ENCODE measurements around the gene CDH2.

The CDH2 gene

GRCh38 chr18:28127763-28128658, 48.9 kb downstream of the CDH2 start:
- no peak for DNase-seq (ENCODE audit: low read depth, low spot score)

DNA sequence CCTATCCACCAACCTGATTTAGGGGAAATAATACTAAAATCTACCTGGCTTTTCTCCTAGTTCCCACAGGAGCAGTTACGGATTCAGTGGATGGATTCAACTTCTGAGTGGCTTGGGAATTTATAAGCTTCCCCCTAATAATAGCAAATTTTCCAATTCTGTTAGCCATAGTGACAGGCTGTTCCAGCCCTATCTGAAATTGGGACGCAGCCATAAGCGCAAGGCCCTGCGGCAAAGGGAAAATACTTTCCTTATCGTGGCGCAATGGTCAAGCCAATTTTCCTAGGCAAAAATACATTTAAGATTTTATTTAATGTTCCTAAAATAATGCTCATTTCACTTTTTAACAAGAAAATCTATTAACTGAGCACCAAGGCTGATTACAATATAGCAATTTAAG, 49.7 kb downstream of the CDH2 start:
- DNase-seq (ENCODE audit: low read depth, low spot score) = no peak

DNA sequence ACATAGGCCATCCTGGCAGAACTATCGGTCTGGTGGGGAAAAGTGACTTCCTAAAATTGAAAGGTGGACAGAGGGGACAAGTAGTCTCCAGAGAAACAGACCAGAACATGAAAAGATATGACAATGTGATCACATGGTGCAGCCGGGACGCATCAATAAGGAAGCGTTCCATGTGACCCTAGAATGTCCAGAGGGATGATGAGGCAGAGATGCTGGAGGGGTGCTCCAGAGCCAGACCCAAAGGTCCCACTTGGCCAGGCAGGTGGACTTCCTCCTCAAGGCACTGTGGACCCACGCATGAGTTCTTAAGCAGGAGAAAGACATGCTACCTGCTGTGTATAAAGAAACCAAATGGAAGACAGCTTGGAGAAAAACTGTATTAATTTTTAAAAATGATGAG, 50.2 kb downstream of the CDH2 start:
- DNase-seq (ENCODE audit: low read depth, low spot score) = no peak

DNA sequence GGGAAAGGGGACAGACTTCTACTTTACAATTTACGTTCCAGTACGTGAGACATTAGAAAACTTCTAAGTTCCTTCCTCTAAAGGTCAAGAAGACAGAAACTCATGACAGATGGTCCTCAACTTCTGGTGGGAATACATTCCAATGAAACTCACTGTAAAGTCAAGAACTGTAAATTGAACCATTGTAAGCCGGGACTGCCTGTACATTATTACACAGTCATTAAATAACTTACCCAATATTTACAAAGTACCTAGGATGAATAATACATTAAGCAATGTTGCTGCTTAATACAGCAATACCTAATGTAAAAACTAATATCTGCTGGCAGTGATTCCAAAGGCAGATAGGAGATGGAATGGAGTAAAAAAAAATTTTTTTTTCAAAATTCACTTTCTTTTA, 51.9 kb downstream of the CDH2 start:
- no peak for DNase-seq (ENCODE audit: low read depth, low spot score)

- DNase-seq (ENCODE audit: low read depth, low spot score) = no peak
These were observed 52.5 kb downstream of the CDH2 start for GRCh38 chr18:28124131-28125029.

- DNase-seq (ENCODE audit: low read depth, low spot score) = no peak
These were observed 53.4 kb downstream of the CDH2 start for GRCh38 chr18:28123401-28124030.

- DNase-seq (ENCODE audit: low read depth, low spot score) = peak; percentile 36
These were observed 56.0 kb downstream of the CDH2 start for GRCh38 chr18:28120828-28121515.

DNA sequence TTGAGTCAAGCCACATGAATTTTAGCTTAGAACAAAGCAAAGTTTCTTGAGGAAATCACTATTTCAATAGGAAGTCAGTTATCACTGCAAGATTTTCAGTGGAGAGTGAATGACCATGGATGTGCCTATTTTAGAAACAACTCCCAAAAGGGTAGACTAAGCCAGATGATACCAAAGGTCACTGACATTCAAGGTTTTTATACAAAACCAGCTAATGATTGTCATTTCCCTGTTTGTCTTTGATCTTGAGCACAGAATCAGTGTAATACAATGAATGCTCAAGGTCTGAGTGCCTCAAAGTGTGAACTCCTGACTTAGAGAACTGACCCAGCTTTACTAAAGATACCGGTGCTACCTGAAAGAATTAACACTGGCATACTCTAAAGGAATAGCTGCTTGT, 60.5 kb downstream of the CDH2 start:
- no peak for DNase-seq (ENCODE audit: low read depth, low spot score)

- peak; percentile 46 for DNase-seq (ENCODE audit: low read depth, low spot score)
These were observed 61.8 kb downstream of the CDH2 start for GRCh38 chr18:28115149-28115550.

DNA sequence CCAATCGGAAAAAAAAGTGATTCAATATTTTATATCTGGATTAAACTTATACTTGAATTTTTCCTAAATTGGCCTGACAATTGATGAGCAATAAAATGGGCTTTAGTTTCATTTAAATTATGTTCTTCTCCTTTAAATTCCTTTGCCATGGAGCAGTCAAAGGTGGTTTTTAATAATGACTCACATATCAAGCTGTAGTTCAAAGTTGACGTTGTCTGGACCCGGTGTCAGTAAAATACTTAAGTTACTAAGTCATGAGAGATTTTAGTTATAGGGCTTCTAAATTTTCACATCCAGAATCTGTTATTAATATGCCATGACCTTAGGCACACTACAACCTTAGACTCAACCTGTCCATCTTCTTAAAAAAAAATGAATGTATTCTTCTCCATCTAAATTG, 62.5 kb downstream of the CDH2 start:
- no peak for DNase-seq (ENCODE audit: low read depth, low spot score)

DNA sequence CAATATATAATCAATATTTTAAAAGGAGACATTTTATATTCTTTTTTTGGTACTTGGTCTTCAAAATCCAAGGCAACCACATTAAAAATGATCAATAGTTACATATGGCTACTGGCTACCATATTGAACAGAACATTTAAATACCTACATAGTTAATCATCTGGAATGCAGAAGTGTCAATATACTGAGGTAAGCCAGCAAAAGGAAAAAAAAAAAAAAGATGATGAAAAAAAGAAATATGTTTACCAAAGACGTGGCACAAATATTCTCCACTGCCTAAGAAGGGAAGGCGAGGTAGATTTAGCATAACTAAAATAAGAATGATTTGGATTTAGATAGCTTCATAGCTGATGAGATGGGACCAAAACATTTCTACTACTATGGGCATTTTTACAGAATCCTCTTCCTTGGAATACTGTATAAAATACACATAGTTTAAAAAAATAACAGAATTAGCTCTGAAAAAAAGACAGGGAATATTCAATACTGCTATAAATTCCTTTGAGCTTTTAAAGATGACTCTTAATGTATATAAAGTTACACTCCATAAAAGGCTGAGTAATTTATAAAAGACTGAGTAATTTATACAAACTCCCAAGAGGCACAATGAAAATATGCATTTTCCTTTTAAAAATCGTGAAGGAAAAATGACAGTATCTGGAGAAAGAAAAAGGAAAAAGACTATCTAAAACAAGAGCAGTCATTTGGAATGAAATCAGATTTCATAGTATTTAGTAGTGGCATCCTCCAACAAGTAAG, 63.5 kb downstream of the CDH2 start:
- DNase-seq (ENCODE audit: low read depth, low spot score) = no peak

DNA sequence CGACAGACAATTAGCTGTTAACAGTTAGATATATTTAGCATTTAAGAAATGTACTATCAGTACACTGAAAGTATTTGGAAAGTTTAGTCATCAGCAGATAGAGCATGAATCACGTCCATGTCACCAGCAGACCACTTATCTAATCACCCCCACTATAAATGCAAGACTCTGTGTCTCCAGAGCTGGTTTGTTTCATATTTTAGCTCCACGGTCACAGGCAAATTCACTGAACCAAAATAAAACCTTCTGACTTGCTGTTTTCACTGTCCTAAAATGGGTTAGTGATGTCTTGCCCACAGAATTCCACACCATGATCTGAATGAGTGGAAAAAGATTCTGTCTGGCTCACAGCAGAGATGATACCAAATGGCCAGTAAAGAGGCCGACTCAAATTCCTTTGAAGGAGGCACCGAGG, 64.9 kb downstream of the CDH2 start:
- DNase-seq (ENCODE audit: low read depth, low spot score) = no peak

- no peak for DNase-seq (ENCODE audit: low read depth, low spot score)
These were observed 66.0 kb downstream of the CDH2 start for GRCh38 chr18:28110924-28111323.

GRCh38 chr18:28109781-28110560, 67.0 kb downstream of the CDH2 start:
- DNase-seq (ENCODE audit: low read depth, low spot score) = no peak

DNA sequence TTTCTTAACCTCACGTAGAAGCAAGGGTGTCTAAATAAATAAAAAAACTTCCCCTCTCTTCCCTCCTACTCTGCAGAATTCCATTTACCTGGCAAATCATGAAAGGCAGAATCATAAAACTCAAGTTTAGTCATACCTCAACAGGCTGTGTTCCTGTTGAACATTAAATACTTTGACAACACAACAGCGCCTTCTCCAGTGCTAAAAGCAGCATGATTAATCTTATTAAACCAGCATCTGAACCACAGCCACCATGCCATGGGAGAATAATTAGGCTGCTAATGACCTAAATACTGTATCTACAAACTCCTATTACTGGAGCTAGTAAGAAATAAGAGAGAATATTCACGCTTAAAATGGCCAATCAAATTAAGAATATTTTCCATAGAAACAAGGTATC, 68.1 kb downstream of the CDH2 start:
- no peak for DNase-seq (ENCODE audit: low read depth, low spot score)

DNA sequence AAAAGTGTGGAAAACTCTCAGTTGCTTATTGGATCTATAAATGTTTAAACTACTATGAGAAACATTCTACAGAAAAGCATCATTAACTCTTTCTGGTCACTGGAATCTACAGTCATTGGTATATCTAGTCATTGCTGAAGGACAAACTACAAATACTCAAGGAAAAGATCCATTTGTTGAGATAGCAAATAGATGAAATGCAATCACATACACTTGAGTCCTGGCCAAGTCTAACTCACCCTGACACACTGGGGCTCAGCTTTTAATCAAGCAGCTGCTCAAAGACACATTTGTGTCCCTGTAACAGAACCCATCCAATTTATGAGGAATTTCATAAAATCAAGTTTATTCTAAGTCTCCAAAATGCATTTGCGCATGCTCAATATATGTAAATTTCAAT, 68.7 kb downstream of the CDH2 start:
- no peak for DNase-seq (ENCODE audit: low read depth, low spot score)

GRCh38 chr18:28099237-28099636, 77.7 kb downstream of the CDH2 start:
- no peak for DNase-seq (ENCODE audit: low read depth, low spot score)

GRCh38 chr18:28095631-28096030, 81.3 kb downstream of the CDH2 start:
- no peak for DNase-seq (ENCODE audit: low read depth, low spot score)

DNA sequence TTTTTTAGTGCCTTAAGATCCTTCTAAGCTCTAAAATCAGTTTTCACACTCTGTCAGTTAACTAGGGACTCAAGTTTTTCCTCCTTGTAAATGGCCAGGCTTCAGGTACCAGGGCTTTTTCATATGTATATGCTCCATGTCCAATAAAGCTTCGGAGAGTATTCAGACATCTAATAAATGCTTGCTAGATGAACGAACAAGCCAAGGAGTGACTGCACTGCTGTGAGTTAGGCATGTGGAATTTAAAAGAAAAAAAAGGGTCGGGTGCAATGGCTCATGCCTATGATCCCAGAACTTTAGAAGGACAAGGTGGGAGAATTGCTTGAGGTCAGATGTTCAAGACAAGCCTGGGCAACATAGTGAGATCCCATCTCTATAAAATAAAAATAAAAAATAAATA, 81.9 kb downstream of the CDH2 start:
- no peak for DNase-seq (ENCODE audit: low read depth, low spot score)

DNA sequence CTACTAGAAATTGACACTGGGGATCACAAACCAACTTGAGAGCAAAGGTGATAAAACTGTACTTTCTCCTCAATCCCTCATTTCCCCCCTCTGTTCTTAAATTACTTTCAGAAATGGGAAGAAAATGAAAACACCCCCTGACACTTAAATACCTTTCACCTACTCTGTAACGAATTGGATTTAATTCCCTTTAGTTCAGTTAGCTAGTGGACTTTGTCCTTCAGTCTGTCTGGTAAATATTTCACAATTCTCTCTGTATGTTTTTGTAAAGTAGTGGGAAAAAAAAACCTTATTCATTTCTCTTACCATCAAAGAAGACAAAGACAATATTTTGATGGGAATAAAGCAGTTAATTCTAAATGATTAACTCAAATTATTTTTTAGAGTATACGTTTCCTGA, 85.7 kb downstream of the CDH2 start:
- no peak for DNase-seq (ENCODE audit: low read depth, low spot score)
